Endothelial cell of umbilical vein (primary cell): Measurements from ENCODE around the gene TBCD.

Source experiments
- CTCF ChIP-seq, 2 donors: IDR thresholded peaks; 1 replicate in 1 of 2; 2 replicates in 1 of 2; pipeline ENCODE4 v1.5.1; 2011; ENCODE audit warnings: low read length in 2 of 2, mild to moderate bottlenecking in 2 of 2, moderate library complexity in 2 of 2, control low read depth in 1 of 2, inconsistent platforms in 1 of 2, low read depth in 1 of 2; ENCODE audit not compliant: insufficient read depth in 1 of 2; ENCODE audit errors: extremely low read depth in 1 of 2
- EZH2 ChIP-seq: IDR thresholded peaks from 2 replicates; pipeline ENCODE4 v1.6.1; 2012; ENCODE audit warnings: borderline replicate concordance, low read depth, mild to moderate bottlenecking, moderate library complexity, low read length, inconsistent platforms; ENCODE audit not compliant: severe bottlenecking
- FOS ChIP-seq: IDR thresholded peaks from 2 replicates; pipeline ENCODE4 v1.6.1; 2011; ENCODE audit warnings: mild to moderate bottlenecking, low read length, moderate library complexity, borderline replicate concordance; ENCODE audit not compliant: insufficient read depth
- JUN ChIP-seq: IDR thresholded peaks from 2 replicates; pipeline ENCODE4 v1.6.1; 2011; ENCODE audit warnings: borderline replicate concordance, low read depth; ENCODE audit not compliant: insufficient read length, insufficient read depth
- MYC ChIP-seq: IDR thresholded peaks from one replicate; pipeline ENCODE4 v1.6.1; 2011; ENCODE audit warnings: mild to moderate bottlenecking, low read depth, low read length
- POLR2A ChIP-seq: IDR thresholded peaks from 2 replicates; pipeline ENCODE4 v1.6.1; 2012; ENCODE audit warnings: low read depth, mild to moderate bottlenecking, control low read depth, low read length
- POLR2AphosphoS5 ChIP-seq: IDR thresholded peaks from 2 replicates; pipeline ENCODE4 v1.6.1; 2012; ENCODE audit warnings: low read depth, mild to moderate bottlenecking, control low read depth, low read length, moderate library complexity; ENCODE audit not compliant: insufficient read depth

- TF ChIP-seq POLR2A, result no peak
- no peak for TF ChIP-seq CTCF (IDR thresholded peaks at IDR 0.05; ENCODE audit: extremely low read depth in 1 of 2, insufficient read depth in 1 of 2, low read depth in 1 of 2, low read length in 2 of 2)
- no peak for TF ChIP-seq JUN
- no peak for TF ChIP-seq EZH2
- TF ChIP-seq POLR2AphosphoS5, result no peak
- no peak for TF ChIP-seq MYC
- TF ChIP-seq FOS, result no peak
These were observed 168.3 kb downstream of the TBCD start for GRCh38 chr17:82920150-82920549.
